HG03571 (cell line): Measurements from ENCODE around the gene LIF.

ENCODE experiments used
- ATAC-seq: cut with Tn5 transposase; IDR thresholded peaks from one replicate; pipeline ENCODE4 v1.9.1; 2021; ENCODE audit not compliant: unreplicated experiment

The LIF gene

DNA sequence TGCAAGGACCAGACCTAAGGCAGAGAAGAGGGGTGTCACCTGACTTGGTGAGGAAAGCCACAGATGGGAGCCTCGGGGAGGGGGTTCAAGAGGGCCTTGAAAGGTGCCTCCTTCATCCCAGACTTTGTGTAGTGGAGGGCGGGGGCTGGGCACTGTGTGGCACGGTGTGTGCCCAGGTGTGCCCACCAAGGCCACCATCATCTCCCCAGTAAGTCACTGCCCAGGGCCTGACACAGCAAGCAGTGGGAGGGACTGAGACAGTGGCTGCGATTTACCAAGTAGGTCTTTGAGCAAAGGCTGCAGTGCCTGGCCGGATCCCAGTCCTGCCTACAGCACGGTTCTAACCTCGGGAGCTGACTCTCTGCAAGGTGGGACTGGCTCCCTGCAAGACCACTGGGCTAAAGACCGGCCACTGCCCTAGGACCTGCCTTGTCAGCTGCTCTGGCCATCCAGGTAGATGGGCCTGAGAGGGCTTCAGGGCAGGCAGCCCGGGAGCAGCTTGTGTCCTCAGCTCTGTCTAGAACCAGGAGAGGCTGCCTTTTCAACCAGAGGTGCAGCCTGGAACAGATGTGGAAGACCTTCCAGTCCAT, 18.7 kb upstream of the LIF start:
- no peak for ATAC-seq

- no peak for ATAC-seq
Observed at GRCh38 chr22:30263883-30264282, 17.3 kb upstream of the LIF start.

GRCh38 chr22:30262917-30263741, 16.6 kb upstream of the LIF start:
- ATAC-seq: no peak

DNA sequence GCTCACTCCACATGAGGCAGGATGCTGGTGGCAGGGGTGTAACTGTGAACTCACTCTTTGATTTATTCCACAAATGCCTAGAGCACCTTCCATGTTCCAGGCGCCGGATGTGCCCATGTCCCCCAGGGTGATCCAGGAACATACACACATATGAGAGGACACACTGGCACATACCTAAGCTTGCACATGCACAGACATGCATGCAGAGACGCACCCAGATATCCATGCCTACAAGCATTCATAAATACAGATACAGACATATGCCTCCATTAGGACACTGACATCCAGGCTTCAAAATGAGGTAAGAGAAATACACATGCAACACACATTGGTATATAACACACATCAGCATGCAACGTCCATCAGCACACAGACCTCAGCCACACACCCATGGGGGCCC, 15.6 kb upstream of the LIF start:
- no peak for ATAC-seq

DNA sequence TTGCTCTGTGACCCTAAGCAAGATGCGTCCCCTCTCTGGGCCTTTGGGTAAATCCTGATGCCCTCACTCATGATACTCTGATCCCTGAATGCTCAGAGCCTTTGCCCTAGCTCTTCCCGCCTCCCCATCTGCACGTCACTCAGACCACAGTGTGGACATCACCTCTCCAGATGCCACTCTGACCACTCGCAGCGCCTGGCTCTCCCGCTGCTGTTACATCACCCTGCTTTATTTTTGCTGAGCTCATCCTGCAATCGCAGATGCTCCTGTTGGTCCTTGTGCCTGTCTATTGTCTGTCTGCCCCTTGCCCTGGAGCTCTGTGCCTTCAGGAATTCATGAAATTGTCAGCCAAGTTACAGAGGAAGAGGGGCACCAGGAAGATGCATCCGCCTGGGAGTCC, 14.6 kb upstream of the LIF start:
- no peak for ATAC-seq

- ATAC-seq: no peak
Observed at GRCh38 chr22:30260682-30261081, 14.1 kb upstream of the LIF start.

GRCh38 chr22:30260276-30260675, 13.7 kb upstream of the LIF start:
- ATAC-seq: no peak

- ATAC-seq: no peak
Observed at GRCh38 chr22:30254314-30254713, 7.8 kb upstream of the LIF start.

DNA sequence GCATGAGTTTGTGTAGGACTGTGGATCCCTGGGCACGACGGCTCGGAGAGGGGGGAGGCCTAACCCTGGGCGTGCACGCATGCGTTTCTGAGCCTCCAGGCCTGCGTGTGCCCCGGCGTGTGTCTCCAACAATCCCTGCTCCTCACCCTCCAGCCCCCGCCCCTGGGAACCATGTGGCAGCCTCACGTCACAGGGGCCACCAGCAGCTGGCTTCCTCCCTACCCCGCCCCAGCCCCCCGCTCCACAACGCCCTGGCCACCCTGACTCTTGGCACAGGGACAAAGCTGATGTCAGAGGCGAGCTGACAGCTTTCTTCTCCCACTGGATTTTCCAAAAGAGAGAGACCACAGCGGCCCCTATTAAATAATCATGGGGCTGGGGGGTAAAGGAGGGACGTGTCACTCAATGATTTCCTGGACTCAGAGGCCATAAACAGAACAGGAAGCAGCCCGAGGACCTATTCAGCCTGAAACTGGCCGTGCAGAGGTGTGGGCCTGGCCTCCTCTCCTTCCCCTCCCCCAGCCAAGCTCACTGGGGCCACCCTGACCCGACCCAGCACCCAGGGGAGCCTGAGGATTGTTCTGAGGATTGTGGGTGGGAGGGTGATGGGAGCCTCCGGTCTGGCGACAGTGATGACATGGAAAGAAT, 6.8 kb upstream of the LIF start:
- ATAC-seq: no peak

GRCh38 chr22:30252411-30253204, 6.0 kb upstream of the LIF start:
- ATAC-seq: no peak

GRCh38 chr22:30251711-30252110, 5.2 kb upstream of the LIF start:
- no peak for ATAC-seq

DNA sequence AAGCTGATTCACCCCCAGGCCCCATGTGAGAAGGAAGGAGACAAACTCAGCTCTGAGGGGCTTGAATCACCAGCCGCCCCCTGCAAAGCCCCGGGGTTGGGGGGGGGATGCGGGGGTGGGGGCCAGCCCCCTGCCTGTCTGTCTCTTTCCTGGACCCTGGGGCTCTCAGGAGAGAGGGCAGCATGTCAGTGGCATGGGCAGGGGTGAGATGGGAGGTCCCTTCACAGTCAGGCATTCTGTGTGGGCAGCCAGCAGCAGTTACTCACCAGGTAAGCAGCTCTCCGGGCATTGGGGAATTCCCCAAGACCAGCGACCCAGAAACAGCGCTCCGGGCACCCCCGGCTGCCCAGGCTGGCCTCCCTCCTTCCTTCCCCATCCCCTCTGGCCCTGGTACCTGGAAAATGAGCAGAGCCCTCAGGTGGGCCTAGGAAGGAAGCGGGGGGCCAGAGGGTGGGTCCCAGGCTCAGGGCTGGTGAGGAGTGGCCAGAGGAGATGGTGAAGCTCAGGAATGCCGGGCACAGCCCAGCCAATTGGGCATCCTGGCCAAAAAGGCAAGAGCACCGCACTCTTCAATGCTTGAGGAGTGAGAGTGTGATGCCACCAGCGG, 4.2 kb upstream of the LIF start:
- ATAC-seq: no peak

DNA sequence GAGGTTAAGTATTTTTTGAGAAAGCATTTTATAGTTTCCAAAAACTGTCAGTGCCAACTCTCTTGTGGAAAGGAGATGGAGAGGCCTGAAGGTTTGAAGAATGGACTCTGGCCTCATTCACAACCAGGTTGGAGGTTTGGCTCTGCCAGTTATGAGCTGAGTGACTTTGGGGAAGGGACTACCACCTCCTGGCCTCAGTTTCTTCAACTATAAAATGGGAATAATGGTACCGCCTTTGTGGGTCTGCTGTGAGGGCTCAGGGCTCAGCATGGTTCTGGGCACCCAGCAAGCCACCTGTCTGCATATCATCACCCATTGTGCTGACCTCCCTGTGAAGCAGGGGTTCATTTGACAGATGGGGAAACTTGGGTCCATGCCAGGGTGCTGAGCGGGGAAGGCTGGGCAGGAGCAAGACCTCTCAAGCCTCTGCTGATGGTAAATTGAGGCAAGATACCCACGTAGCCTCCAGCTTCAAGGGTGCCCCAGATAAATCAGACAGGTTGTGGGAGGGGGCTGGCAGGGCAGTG, 3.5 kb upstream of the LIF start:
- no peak for ATAC-seq

DNA sequence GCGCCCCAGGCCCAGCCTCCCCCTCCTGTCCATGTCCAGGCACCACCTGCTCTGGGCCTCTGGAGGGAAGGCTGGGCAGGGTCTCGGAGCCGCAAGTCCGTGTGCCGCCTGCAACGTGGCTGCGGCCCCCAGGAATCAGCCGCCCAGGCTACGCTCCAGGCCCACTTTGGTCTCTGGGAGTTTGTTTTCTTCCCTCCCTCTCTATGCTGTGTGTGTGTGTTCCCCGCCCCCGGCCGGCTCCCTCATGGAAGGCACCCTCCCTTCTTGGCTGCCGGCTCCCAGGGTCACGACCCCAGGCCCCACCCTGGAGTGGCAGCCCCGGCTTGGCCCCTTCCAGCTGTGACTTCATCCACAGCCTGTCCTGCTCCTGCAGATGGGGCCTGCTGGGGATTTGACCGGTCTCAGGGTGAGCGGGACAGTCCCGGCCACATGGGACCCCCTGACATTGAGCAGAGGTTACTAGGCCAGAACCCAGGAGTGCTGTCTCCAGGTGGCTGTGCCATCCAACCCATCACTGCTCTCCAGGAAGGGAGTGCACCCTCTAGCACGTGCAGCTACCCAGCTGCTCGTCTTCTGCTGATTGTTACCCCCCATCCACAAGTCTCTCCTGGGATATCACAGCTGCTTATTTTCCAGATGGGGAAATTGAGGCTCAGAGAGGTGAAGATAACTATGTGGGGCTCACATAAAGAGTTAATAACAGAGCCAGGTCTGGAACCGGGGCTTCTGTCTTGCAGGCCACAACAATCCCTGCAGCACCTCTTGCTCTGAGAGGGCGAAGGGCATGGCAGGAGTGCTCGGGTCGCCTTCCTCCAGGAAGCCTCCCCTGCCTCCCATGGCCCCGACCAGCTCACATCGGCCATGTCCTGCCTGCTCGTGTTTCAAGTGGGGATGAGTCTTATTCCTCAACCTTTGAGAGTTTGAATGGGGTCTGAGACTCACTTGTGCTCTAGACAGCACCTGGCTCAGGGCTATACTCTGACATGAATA, 2.8 kb upstream of the LIF start:
- ATAC-seq: no peak

- ATAC-seq: no peak
Observed at GRCh38 chr22:30248484-30248883, 1.9 kb upstream of the LIF start.

- ATAC-seq: no peak
Observed at GRCh38 chr22:30247974-30248373, 1.4 kb upstream of the LIF start.

- no peak for ATAC-seq
Observed at GRCh38 chr22:30247561-30247960, 1.0 kb upstream of the LIF start.

DNA sequence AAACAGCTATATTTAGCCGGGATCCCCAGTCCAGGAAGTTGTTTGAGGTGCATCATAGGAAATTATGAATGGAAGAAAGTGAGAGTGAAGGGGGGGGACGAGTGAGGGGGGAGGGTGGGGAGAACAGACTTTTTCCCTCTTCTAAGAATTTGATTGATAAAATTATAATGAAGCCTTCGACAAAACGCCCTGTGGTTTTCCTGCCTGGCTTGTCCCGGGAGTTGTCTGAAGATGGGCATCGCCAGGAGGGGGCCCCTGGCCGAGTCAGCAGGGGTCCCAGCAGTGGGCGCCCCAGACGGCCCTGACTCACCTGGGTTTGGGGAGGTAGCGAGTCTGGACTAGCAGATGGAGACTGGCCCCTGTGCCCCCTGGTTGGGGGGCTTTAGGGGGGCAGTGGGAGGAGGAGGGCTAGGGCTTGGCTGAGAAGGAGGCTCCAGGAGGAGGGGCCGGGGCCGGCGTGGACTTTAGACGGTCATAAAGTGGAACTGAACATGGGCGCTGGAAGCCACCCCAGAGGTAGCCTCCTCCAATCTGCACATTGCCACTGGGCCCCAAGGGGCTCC, 336 bp upstream of the LIF start:
- no peak for ATAC-seq
